ENCODE results near the gene CFAP46.

CFAP46 gene

GRCh38 chr10:132764108-132764507 lies 178.3 kb downstream of the CFAP46 start:
- DNase-seq: no peak

DNA sequence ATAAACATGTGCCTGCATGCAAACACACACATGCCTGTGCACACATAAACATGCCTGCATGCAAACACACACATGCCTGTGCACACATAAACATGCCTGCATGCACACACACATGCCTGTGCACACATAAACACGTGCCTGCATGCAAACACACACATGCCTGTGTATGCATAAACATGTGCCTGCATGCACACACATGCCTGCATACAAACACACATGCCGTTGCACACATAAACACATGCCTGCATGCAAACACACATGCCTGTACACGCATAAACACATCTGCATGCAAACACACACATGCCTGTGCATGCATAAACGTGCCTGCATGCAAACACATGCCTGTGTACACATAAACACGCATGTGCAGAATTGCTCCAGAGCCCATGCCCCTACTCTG lies 178.8 kb downstream of the CFAP46 start:
- DNase-seq: no peak

DNA sequence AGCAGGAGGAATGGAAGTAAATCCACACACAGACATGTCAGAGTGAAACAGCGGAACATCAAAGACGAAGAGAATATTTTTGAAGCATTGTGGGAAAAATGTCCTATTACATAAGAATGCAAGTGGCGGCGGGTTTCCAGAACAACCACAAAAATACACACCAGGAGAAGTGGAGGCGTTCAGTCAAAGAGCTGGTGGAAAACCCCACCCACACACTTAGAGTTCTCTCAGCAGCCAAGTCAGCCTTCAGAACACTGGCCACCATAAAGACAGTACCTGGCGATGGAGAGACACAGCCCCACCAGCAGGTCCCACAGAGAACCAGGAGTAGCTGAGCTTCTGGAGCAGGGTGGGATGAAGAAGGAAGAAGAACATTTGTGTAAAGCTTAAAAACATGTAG lies 180.1 kb downstream of the CFAP46 start:
- DNase-seq: no peak

DNA sequence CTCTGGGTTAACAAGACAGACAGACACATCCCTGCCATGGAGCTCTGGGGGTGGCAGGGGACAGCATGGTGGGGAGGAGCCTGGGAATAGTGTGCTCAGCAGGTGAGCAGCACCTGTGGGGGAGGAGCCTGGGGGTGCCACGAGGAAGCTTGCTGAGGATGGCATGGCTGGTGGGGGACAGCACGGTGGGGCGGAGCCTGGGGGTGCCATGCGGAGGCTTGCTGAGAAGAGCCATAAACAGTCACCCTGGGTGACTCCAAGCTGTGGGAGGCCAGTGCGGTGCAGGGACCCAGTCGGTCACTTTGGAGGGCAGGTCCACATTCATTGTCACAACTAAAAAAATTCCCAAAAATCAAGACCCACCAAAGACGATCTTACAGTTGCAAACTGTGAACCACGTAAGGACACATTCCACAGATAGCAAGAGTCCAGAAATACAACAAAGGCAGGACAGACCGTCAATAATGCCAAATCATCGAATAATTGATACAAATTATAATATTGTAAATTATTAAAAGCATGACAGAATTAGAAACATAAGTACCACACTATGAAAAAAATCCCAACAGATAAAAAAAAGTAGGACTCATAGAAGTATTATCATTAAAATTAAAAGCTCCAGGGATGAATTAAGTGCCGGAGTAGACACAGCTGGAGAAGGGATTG lies 180.8 kb downstream of the CFAP46 start:
- DNase-seq: no peak

DNA sequence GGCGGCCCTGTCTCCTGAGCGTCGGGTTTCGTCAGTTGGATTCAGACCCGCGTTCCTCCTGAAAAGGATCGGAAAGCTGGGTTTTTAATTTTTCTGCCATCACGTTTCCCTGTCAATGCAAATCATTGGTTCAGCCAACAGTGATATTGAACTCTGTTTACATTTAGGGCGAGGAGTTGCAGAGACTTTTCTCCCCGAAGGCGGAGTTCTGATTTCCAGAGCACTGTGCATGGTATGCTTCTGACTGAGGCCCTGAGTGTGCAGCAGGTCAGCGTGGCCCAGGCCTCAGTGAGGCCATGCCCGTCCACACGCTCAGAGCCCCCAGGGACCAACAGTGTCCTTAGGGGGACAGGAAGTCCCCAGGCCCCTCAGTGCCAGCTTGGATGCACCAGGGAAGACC lies 183.5 kb downstream of the CFAP46 start:
- DNase-seq: no peak
